Esophagus squamous epithelium (tissue), 5 donors: Measurements from ENCODE around the gene MICAL3. TPM values are rescaled to one million over a fixed set of nuclear protein-coding genes. Genes with fewer than 3 reads are reported as not detected.

ENCODE experiments used
- DNase-seq: peaks from one replicate; lab custom pipeline; 2025; lab: John Stamatoyannopoulos, UW
- H3K27ac ChIP-seq, 4 donors: fragments of 200-600 bp; sonication (generic); one replicate each; pipeline ENCODE4 v1.5.1; 2016 to 2019; ENCODE audit warnings: mild to moderate bottlenecking in 1 of 4
- H3K27me3 ChIP-seq, 4 donors: fragments of 200-600 bp; sonication (generic); 1 replicate in 3 of 4; 2 replicates in 1 of 4; pipeline versions ENCODE4 v1.5.1 to v1.6.0; 2017 to 2021; ENCODE audit warnings: antibody characterized with exemption in 1 of 4
- H3K36me3 ChIP-seq, 3 donors: fragments of 200-600 bp; sonication (generic); one replicate each; pipeline ENCODE4 v1.5.1; 2016 to 2019
- H3K4me1 ChIP-seq, 3 donors: fragments of 200-600 bp; sonication (generic); one replicate each; pipeline ENCODE4 v1.5.1; 2017 to 2019
- H3K4me3 ChIP-seq, 4 donors: fragments of 200-600 bp; sonication (generic); 1 replicate in 3 of 4; 2 replicates in 1 of 4; pipeline ENCODE4 v1.5.1; 2016 to 2019; ENCODE audit warnings: mild to moderate bottlenecking in 2 of 4, moderate library complexity in 1 of 4
- H3K9me3 ChIP-seq, 3 donors: fragments of 200-600 bp; sonication (generic); one replicate each; pipeline ENCODE4 v1.5.1; 2016 to 2019
- POLR2A ChIP-seq, 4 donors: fragments of 450-650 bp; IDR thresholded peaks; one replicate each; pipeline ENCODE4 v1.6.1; 2017; ENCODE audit warnings: antibody characterized with exemption in 4 of 4, mild to moderate bottlenecking in 4 of 4, moderate library complexity in 3 of 4
- WGBS, 2 donors: methylation state at CpG; one replicate each; pipeline ENCODE4 v1.1.5; 2018; 5-methylcytosine and 5-hydroxymethylcytosine counted together
- intact Hi-C: fragments of 100-400 bp; cut with DNase I; formaldehyde crosslinking; loops from one replicate; pipeline ENCODE4 v1.15.0; 2022
- total RNA-seq, 4 donors: library from RNA; depleted of rRNA; stranded (reverse); fragments of >200 nt; gene quantifications; one replicate each; pipeline ENCODE4 v1.1.0, GENCODE V29; 2016
- TF ChIP-seq, protein P1 (sequence below), 6 experiments: fragments of 450-650 bp in 4 of 6; fragments of 200-600 bp in 2 of 6; sonication (generic) in 2 of 6; IDR thresholded peaks; one replicate each; pipeline ENCODE4 v1.5.1; 2016 to 2019; ENCODE audit warnings: antibody characterized with exemption in 6 of 6, mild to moderate bottlenecking in 4 of 6, moderate library complexity in 4 of 6
- donor health status: DM: yes; HTN: yes; CAD: no.

The MICAL3 gene
- total RNA-seq, 4 donors from 2014 or later: 11.2 to 30.9 (median 15.9) TPM

DNA sequence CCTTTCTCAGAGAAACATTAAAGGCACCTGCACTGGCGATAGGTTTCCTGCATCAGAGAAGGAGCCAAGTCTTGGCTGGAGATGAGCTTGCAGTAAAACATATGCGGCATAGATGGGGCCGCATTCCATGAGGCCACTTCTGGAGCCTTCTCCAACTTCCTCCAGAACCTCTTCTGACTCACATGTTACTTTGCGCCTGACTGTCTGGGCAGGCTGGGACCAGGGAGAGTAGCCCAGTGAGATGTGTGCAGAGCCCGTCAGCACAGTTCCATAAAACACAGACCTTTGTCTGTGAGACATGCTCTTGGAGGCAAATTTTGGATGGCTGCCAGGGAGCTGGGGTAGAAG lies 194.7 kb downstream of the MICAL3 start:
- H3K27me3 ChIP-seq: no peaks in the 10 kb centered on the region

DNA sequence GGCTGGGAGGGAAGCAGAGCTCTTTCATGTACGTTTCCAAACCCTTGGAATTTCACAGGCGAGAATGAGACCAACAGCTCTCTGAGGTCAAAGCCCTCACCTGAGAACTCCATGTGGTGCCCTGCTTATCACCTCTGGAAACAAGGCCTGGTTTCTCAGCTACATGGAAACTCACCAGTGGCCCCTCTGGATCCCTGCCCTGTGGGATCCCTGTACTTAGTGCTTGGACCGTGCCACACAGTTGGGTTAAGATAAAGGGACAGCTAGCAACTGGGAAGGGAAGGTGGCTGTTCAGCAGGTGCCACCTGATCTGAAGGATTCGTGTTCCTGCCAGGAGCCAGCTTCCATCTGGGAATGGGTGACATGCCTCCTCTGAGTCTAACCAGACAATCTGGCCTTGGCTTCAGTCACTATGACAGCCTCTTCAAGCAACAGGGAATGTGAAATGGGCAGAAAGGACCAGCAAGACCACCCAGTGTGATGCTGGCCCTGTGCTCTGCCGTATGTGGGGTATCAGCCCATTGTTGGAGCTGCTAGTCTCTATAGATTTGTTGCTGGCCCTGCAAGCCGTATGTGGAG lies 195.8 kb downstream of the MICAL3 start:
- DNase-seq: no peak
- intact Hi-C loops: loop anchor here (5.0 kb wide), 1 partner anchor 249 kb away; the partner anchor contains the start of gene PEX26
- no peak overlapping the region for H3K4me3 ChIP-seq
- TF ChIP-seq, protein P1, sequence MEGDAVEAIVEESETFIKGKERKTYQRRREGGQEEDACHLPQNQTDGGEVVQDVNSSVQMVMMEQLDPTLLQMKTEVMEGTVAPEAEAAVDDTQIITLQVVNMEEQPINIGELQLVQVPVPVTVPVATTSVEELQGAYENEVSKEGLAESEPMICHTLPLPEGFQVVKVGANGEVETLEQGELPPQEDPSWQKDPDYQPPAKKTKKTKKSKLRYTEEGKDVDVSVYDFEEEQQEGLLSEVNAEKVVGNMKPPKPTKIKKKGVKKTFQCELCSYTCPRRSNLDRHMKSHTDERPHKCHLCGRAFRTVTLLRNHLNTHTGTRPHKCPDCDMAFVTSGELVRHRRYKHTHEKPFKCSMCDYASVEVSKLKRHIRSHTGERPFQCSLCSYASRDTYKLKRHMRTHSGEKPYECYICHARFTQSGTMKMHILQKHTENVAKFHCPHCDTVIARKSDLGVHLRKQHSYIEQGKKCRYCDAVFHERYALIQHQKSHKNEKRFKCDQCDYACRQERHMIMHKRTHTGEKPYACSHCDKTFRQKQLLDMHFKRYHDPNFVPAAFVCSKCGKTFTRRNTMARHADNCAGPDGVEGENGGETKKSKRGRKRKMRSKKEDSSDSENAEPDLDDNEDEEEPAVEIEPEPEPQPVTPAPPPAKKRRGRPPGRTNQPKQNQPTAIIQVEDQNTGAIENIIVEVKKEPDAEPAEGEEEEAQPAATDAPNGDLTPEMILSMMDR (IDR thresholded peaks at IDR 0.05): no peak
- no peak for TF ChIP-seq POLR2A (IDR thresholded peaks at IDR 0.05)
- no peak overlapping the region for H3K27ac ChIP-seq
- peaks cover 0 to 56% (median 0%) of the 10 kb centered on the region in 3 donors for H3K36me3 ChIP-seq
- 86 to 87% methylated on average over 3 to 4 of the region's 6 CpGs for WGBS, 2 donors
- H3K27me3 ChIP-seq: no peaks in the 10 kb centered on the region
- peaks cover 8 to 44% (median 17%) of the 10 kb centered on the region in 3 donors for H3K4me1 ChIP-seq
- H3K9me3 ChIP-seq: no peaks in the 10 kb centered on the region

More for the DNA sequence above, 194.7 kb downstream of the MICAL3 start:
- intact Hi-C loops: loop anchor here (5.0 to 10.0 kb wide), 4 partner anchors 65 to 248 kb away; partner anchors contain the start of genes MICAL3 and PEX26
- no peak for DNase-seq
- Histone ChIP-seq H3K4me1 (peaks cover 8 to 44% (median 17%) of the 10 kb centered on the region in 3 donors), H3K36me3 (peaks cover 0 to 53% (median 0%) of the 10 kb centered on the region in 3 donors), H3K27ac (peak overlapping the region; percentile 54 to 83 (median 80)), H3K4me3 (no peak overlapping the region), H3K9me3 (no peaks in the 10 kb centered on the region)
- TF ChIP-seq POLR2A (IDR thresholded peaks at IDR 0.05): no peak
- TF ChIP-seq, protein P1 (IDR thresholded peaks at IDR 0.05): no peak
- 42 to 48% methylated on average over 4 to 5 of the region's 5 CpGs for WGBS, 2 donors

DNA sequence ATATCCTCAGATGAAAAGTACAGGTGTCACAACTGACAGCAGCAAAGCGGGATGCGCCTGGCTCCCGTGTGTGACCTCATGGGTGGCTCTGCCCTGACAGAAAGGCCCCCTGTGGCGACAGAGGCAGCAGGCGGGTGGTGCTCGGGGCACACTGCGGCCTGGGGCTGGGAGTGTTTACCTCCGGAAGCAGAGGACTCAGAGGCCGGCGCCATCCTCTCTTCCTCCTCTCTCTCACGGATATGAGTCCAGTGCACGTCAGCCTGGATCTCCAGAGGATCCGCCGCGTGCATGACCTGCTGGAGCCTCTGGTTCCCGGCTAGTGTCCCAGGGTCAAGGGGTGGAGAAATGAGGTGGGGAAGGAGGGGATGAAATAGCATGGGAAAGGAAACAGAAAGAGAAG lies 196.9 kb downstream of the MICAL3 start:
- no peak overlapping the region for H3K27ac ChIP-seq
- H3K4me3 ChIP-seq: no peak overlapping the region
- no peaks in the 10 kb centered on the region for H3K27me3 ChIP-seq
- no peaks in the 10 kb centered on the region for H3K9me3 ChIP-seq
- intact Hi-C loops: loop anchor here (5.0 kb wide), 1 partner anchor 250 kb away; the partner anchor contains the start of gene PEX26
- WGBS, 2 donors: 96 to 97% methylated on average over 4 to 5 of the region's 16 CpGs
- peaks cover 8 to 33% (median 17%) of the 10 kb centered on the region in 3 donors for H3K4me1 ChIP-seq
- H3K36me3 ChIP-seq: peaks cover 0 to 65% (median 0%) of the 10 kb centered on the region in 3 donors
- no peak for TF ChIP-seq POLR2A (IDR thresholded peaks at IDR 0.05)
- TF ChIP-seq, protein P1 (IDR thresholded peaks at IDR 0.05): no peak
- no peak for DNase-seq

DNA sequence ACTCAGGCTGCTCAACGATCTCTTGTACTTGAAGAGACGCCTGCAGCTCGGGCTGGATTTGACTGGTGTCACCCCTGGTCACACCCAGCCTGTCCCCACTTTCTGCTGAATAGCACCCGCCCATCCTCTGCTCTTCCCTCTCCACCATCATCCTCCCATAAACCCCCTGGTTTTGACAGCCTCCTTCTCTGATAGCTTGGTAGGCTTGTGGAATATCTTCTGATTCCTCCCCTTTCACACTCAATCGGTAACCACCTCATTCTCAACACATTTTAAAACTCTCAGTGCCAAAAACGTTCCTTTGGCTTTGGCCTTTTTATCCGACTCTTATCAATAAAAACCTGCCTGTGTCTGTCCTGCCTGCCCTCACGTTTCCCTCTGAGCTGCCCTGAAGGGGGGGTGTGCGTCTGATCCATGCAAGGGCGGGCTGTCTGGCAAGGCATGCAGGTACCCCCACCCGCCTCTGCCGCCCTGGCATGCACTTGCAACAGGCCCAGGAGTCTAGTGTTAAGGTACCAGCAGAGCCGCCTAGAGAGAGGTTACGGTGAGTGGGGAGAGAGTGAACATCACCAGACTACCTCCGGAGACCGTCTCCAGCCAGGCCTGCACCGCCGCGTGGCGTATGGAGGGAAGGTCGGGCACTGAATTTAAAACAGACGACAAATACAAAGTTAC lies 198.3 kb downstream of the MICAL3 start:
- no peak for TF ChIP-seq POLR2A (IDR thresholded peaks at IDR 0.05)
- TF ChIP-seq, protein P1 (IDR thresholded peaks at IDR 0.05): no peak
- DNase-seq: no peak
- Histone ChIP-seq H3K36me3 (peaks cover 0 to 79% (median 0%) of the 10 kb centered on the region in 3 donors), H3K4me1 (peaks cover 8 to 19% (median 8%) of the 10 kb centered on the region in 3 donors), H3K27ac (no peak overlapping the region), H3K4me3 (no peak overlapping the region), H3K9me3 (no peaks in the 10 kb centered on the region), H3K27me3 (no peaks in the 10 kb centered on the region)
- intact Hi-C loops: loop anchor here (5.0 kb wide), 1 partner anchor 251 kb away; the partner anchor contains the start of gene PEX26
- 89 to 95% methylated on average over 15 to 21 of the region's 22 CpGs for WGBS, 2 donors

DNA sequence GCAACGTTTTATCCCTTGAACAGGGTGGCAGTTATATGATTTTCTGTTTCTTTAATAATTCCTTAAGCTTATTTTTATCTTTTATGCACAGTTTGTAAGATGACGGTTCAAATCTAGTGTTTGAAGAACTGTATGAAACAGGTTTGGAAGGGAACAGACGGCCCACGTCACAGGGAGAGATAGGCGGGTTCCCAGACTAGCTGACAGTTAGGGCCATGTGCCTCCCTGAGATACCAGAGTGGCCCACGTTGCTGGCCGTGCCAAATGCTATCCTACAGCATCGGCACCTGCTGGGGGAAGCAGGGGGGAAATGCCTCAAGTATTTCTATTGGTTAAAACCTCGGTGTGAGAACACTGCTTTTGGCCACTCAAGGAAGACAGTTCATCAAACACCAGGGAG lies 199.9 kb downstream of the MICAL3 start:
- Histone ChIP-seq H3K9me3 (no peaks in the 10 kb centered on the region), H3K4me1 (peaks cover 0 to 3% (median 0%) of the 10 kb centered on the region in 3 donors), H3K27me3 (no peaks in the 10 kb centered on the region), H3K27ac (no peak overlapping the region), H3K36me3 (peaks cover 0 to 86% (median 0%) of the 10 kb centered on the region in 3 donors), H3K4me3 (no peak overlapping the region)
- no peak for DNase-seq
- 79 to 83% methylated on average over 8 to 9 of the region's 9 CpGs for WGBS, 2 donors
- intact Hi-C loops: no loop called here
- no peak for TF ChIP-seq POLR2A (IDR thresholded peaks at IDR 0.05)
- TF ChIP-seq, protein P1 (IDR thresholded peaks at IDR 0.05): no peak
